GM18909 (cell line): ENCODE measurements around the gene BRINP1.

Experiments
- ATAC-seq: cut with Tn5 transposase; IDR thresholded peaks from one replicate; pipeline ENCODE4 v1.9.1; 2021; ENCODE audit warnings: mild to moderate bottlenecking; ENCODE audit not compliant: unreplicated experiment, poor library complexity

BRINP1 gene

GRCh38 chr9:119283078-119283794, 86.0 kb downstream of the BRINP1 start:
- no peak for ATAC-seq

GRCh38 chr9:119282476-119283077, 86.7 kb downstream of the BRINP1 start:
- ATAC-seq, result no peak

- no peak for ATAC-seq
Observed at GRCh38 chr9:119280740-119281485, 88.3 kb downstream of the BRINP1 start.

- no peak for ATAC-seq
Observed at GRCh38 chr9:119278171-119278570, 91.1 kb downstream of the BRINP1 start.

- no peak for ATAC-seq
Observed at GRCh38 chr9:119273984-119274665, 95.1 kb downstream of the BRINP1 start.

- no peak for ATAC-seq
Observed at GRCh38 chr9:119273325-119273904, 95.8 kb downstream of the BRINP1 start.

GRCh38 chr9:119272500-119273211, 96.6 kb downstream of the BRINP1 start:
- ATAC-seq, result no peak

GRCh38 chr9:119268985-119269384, 100.2 kb downstream of the BRINP1 start:
- ATAC-seq, result no peak

GRCh38 chr9:119264165-119264564, 105.1 kb downstream of the BRINP1 start:
- no peak for ATAC-seq

- ATAC-seq, result no peak
Observed at GRCh38 chr9:119257592-119257991, 111.6 kb downstream of the BRINP1 start.

- ATAC-seq, result no peak
Observed at GRCh38 chr9:119255116-119255515, 114.1 kb downstream of the BRINP1 start.

- no peak for ATAC-seq
Observed at GRCh38 chr9:119252671-119253299, 116.5 kb downstream of the BRINP1 start.

- no peak for ATAC-seq
Observed at GRCh38 chr9:119251936-119252335, 117.3 kb downstream of the BRINP1 start.

- no peak for ATAC-seq
Observed at GRCh38 chr9:119250730-119251129, 118.5 kb downstream of the BRINP1 start.

GRCh38 chr9:119240546-119240945, 128.7 kb downstream of the BRINP1 start:
- no peak for ATAC-seq

- no peak for ATAC-seq
Observed at GRCh38 chr9:119234636-119235035, 134.6 kb downstream of the BRINP1 start.

- no peak for ATAC-seq
Observed at GRCh38 chr9:119227422-119227821, 141.8 kb downstream of the BRINP1 start.

GRCh38 chr9:119224431-119224830, 144.8 kb downstream of the BRINP1 start:
- no peak for ATAC-seq

GRCh38 chr9:119221276-119221675, 148.0 kb downstream of the BRINP1 start:
- no peak for ATAC-seq
